Lower lobe of right lung (tissue), 2 donors: ENCODE data around the gene HEATR5B. TPM values are rescaled to one million over a fixed set of nuclear protein-coding genes. Genes with fewer than 3 reads are reported as not detected.

Source experiments
- ATAC-seq, 2 donors: fragments of 200-7000 bp; cut with Tn5 transposase; one replicate each; pipeline ENCODE4 v1.9.1; 2020 to 2022; ENCODE audit warnings: mild to moderate bottlenecking in 2 of 2, moderate library complexity in 2 of 2
- DNase-seq: peaks from one replicate; pipeline ENCODE4 v3.0.0-alpha.2; 2020
- H3K27ac ChIP-seq: fragments of 200-600 bp; one replicate; pipeline ENCODE4 v1.8.0; 2022
- H3K27me3 ChIP-seq: fragments of 200-600 bp; one replicate; pipeline ENCODE4 v1.8.0; 2022; ENCODE audit warnings: low read depth
- H3K36me3 ChIP-seq: fragments of 200-600 bp; one replicate; pipeline ENCODE4 v1.8.0; 2022; ENCODE audit warnings: mild to moderate bottlenecking
- H3K4me1 ChIP-seq: fragments of 200-600 bp; one replicate; pipeline ENCODE4 v1.8.0; 2022
- H3K4me3 ChIP-seq: fragments of 200-600 bp; one replicate; pipeline ENCODE4 v1.8.0; 2022; ENCODE audit warnings: mild to moderate bottlenecking
- H3K9me3 ChIP-seq: fragments of 200-600 bp; one replicate; pipeline ENCODE4 v1.8.0; 2022
- CTCF ChIP-seq: fragments of 200-600 bp; IDR thresholded peaks from one replicate; pipeline ENCODE4 v1.8.0; 2022; ENCODE audit warnings: antibody characterized with exemption, mild to moderate bottlenecking
- intact Hi-C: fragments of 100-400 bp; cut with DNase I; formaldehyde crosslinking; loops from one replicate; pipeline ENCODE4 v1.11.0; 2022
- total RNA-seq: library from RNA; stranded (reverse); fragmentation: NEBNext Ultra II Directional; extraction: Animal tissue kit (Norgen Biotek cat#: 25700); gene quantifications from one replicate; pipeline ENCODE4 v1.2.1, GENCODE V29; 2021
- donor health status: DM: no; HTN: yes; CAD: no; lungs with severe emphysema.

Gene HEATR5B
- total RNA-seq, 1 donor from 2014 or later: 33.9 TPM

GRCh38 chr2:37020887-37021796, 63.0 kb downstream of the HEATR5B start:
- TF ChIP-seq CTCF: no peak
- Histone ChIP-seq H3K9me3 (no peaks in the 10 kb centered on the region), H3K27me3 (no peaks in the 10 kb centered on the region), H3K27ac (peak overlapping the region; percentile 59), H3K4me1 (peaks cover 7% of the 10 kb centered on the region), H3K4me3 (no peak overlapping the region), H3K36me3 (peaks cover 81% of the 10 kb centered on the region)
- intact Hi-C loops: no loop called here
- ATAC-seq (no peak), DNase-seq (no peak)

DNA sequence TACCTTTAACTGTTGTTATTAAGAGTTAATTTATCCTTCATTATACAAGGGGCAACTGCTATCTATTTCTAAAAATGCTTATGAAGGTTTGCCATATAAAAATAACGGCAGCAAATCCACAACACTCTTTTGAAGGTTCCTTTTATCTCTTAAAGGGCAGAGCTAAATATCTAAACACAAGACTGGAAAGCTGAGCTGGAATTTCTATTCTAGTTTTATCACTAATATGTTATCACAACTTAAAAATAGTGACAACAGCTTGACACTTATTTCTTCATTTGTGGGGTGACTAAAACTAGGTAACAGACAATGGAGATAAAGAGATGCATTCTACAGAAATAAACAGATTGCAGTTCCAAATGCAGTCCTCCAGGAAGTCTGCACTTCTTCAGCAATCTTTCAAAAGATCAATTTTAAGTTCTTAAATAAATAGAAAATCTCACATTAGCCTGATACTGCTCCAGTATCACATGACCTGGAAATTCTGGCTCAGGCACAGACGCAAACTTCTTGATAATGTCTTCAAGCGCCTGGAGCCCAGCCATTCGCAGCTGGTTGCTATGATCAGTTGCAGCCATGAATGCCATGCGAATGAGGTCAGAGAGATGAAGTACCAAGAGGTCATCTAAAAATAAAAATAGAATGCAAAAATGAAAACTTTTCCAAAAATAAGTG, 63.8 kb downstream of the HEATR5B start:
- intact Hi-C loops: no loop called here
- peaks cover 7% of the 10 kb centered on the region for H3K4me1 ChIP-seq
- H3K27ac ChIP-seq: no peak overlapping the region
- TF ChIP-seq CTCF: no peak
- H3K36me3 ChIP-seq: peaks cover 81% of the 10 kb centered on the region
- ATAC-seq (peak; percentile 81 to 94), DNase-seq (peak; percentile 67)
- H3K4me3 ChIP-seq: no peak overlapping the region
- H3K27me3 ChIP-seq: no peaks in the 10 kb centered on the region
- no peaks in the 10 kb centered on the region for H3K9me3 ChIP-seq

- no peak overlapping the region for H3K27ac ChIP-seq
- no peaks in the 10 kb centered on the region for H3K27me3 ChIP-seq
- DNase-seq: no peak
- H3K36me3 ChIP-seq: peaks cover 95% of the 10 kb centered on the region
- H3K4me1 ChIP-seq: no peaks in the 10 kb centered on the region
- intact Hi-C loops: no loop called here
- H3K9me3 ChIP-seq: no peaks in the 10 kb centered on the region
- no peak for ATAC-seq
- no peak overlapping the region for H3K4me3 ChIP-seq
- TF ChIP-seq CTCF: no peak
Measured at GRCh38 chr2:37013315-37013641, 70.9 kb downstream of the HEATR5B start.

DNA sequence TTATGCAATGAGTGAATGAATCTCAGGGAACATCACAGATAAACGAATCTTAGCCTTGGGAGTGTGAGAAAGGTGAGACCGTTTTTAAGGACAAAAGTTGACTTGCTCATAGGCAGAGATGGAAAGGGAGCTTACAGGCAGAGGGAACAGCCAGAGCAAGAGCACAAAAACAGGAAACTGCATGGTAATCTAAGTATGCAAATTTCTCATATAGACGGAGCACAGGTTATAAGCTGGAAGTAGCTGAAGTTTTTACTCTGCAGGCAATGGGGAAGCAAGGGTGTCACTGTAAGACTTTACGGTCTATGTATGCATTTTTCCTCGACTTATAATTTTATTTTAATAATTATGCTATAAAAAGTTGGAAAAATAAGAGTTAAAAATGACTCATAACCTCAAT, 73.0 kb downstream of the HEATR5B start:
- intact Hi-C loops: no loop called here
- Histone ChIP-seq H3K4me1 (no peaks in the 10 kb centered on the region), H3K36me3 (peaks cover 96% of the 10 kb centered on the region), H3K27me3 (no peaks in the 10 kb centered on the region), H3K9me3 (no peaks in the 10 kb centered on the region), H3K27ac (no peak overlapping the region), H3K4me3 (no peak overlapping the region)
- DNase-seq (no peak), ATAC-seq (no peak)
- TF ChIP-seq CTCF: no peak

DNA sequence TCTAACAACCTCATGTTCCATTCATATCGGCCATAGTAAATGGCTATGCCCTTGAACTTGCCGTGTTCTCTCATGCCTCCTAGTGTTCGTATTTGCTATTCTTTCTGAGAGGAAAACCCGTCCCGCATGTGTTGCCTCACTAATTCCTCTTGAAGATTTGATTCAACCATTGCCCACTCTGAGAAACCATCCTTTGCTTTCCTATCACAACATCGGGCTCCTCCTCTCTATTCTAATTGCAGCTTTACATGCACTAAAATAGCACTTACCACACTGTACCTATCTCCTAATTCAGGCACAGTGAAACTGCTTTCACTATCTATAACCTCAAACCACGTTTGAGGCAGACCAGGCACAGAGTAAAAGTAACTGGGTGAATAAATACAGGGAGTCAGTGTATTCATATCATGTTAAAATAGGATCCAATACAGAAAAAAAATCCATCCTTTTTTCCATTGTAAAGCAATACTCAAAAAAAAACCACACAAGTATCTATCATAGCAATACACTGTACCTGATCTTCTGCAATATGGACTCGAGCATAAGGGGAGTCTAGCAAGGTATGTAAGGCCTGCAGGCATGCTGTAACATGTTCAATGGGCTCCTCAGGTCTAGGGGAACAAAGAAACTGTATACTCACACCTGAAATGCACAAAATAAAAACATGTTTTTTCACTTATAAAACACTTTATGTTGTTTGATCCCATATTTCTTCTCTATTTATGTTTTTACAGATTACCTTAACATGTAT, 78.9 kb downstream of the HEATR5B start:
- Histone ChIP-seq H3K4me1 (no peaks in the 10 kb centered on the region), H3K9me3 (no peaks in the 10 kb centered on the region), H3K36me3 (peaks cover 97% of the 10 kb centered on the region), H3K27ac (no peak overlapping the region), H3K27me3 (no peaks in the 10 kb centered on the region), H3K4me3 (no peak overlapping the region)
- TF ChIP-seq CTCF: peak; percentile 31
- ATAC-seq: no peak
- no peak for DNase-seq
- intact Hi-C loops: no loop called here
